ENCODE measurements around the gene NPM1.

GRCh38 chr5:171365351-171365750 is 22.3 kb upstream of the NPM1 start:
- peak; percentile 59 for TF ChIP-seq CTCF (conservative IDR thresholded peaks at IDR 0.05; ENCODE audit: low read depth, low read length)
- TF ChIP-seq EZH2 (IDR thresholded peaks at IDR 0.05; ENCODE audit: borderline replicate concordance, low read depth, low read length, poor library complexity, severe bottlenecking) = no peak
